GM19438 (cell line): ENCODE results near the gene TCIRG1.
"Not testable (repeated sequence)": the region's sequence is repeated elsewhere in the genome, so short reads cannot be mapped to it uniquely, and the experiment has no call there.

Experiments
- ATAC-seq: cut with Tn5 transposase; IDR thresholded peaks from one replicate; pipeline ENCODE4 v1.9.1; 2021; ENCODE audit warnings: low read depth; ENCODE audit not compliant: unreplicated experiment

TCIRG1 gene

GRCh38 chr11:68038718-68039525, at the start of gene TCIRG1:
TCIRG1 (plus strand) TSS chr11:68039025; CDS start chr11:68041272, 2,247 bp downstream.
- ATAC-seq, result no peak

GRCh38 chr11:67990546-67991346, 48.1 kb upstream of the TCIRG1 start:
- ATAC-seq, result not testable (repeated sequence)

GRCh38 chr11:67991347-67992121, 47.3 kb upstream of the TCIRG1 start:
- ATAC-seq, result not testable (repeated sequence)

GRCh38 chr11:67993821-67994220, 45.0 kb upstream of the TCIRG1 start:
- not testable (repeated sequence) for ATAC-seq

GRCh38 chr11:67994387-67994786, 44.4 kb upstream of the TCIRG1 start:
- not testable (repeated sequence) for ATAC-seq

- ATAC-seq, result not testable (repeated sequence)
These were observed 43.7 kb upstream of the TCIRG1 start for GRCh38 chr11:67995129-67995528.

GRCh38 chr11:67995579-67995978, 43.2 kb upstream of the TCIRG1 start:
- ATAC-seq, result not testable (repeated sequence)

- no peak for ATAC-seq
These were observed 42.8 kb upstream of the TCIRG1 start for GRCh38 chr11:67996051-67996450.

GRCh38 chr11:67996622-67997474, 42.0 kb upstream of the TCIRG1 start:
- ATAC-seq, result no peak

- no peak for ATAC-seq
These were observed 41.3 kb upstream of the TCIRG1 start for GRCh38 chr11:67997475-67997921.

GRCh38 chr11:67998150-67999045, 40.4 kb upstream of the TCIRG1 start:
- no peak for ATAC-seq

- no peak for ATAC-seq
These were observed 39.6 kb upstream of the TCIRG1 start for GRCh38 chr11:67999201-67999629.

GRCh38 chr11:67999704-68000103, 39.1 kb upstream of the TCIRG1 start:
- no peak for ATAC-seq

GRCh38 chr11:68002575-68002937, 36.3 kb upstream of the TCIRG1 start:
- peak; percentile 29 for ATAC-seq

- ATAC-seq, result peak; percentile 41
These were observed 35.6 kb upstream of the TCIRG1 start for GRCh38 chr11:68002938-68003845.

- peak; percentile 58 for ATAC-seq
These were observed 34.8 kb upstream of the TCIRG1 start, which contains the start of gene UNC93B1 for GRCh38 chr11:68003846-68004550. UNC93B1 (minus strand) TSS chr11:68004097; CDS start chr11:68004043, 54 bp downstream.
